ENCODE results near the gene DDX31. TPM values are rescaled to one million over a fixed set of nuclear protein-coding genes. Genes with fewer than 3 reads are reported as not detected.

Gene DDX31
- total and polyA plus RNA-seq, 2 donors (not counting 1 experiment from before 2014, with no cell fraction given): 16.4 to 22.7 TPM

DNA sequence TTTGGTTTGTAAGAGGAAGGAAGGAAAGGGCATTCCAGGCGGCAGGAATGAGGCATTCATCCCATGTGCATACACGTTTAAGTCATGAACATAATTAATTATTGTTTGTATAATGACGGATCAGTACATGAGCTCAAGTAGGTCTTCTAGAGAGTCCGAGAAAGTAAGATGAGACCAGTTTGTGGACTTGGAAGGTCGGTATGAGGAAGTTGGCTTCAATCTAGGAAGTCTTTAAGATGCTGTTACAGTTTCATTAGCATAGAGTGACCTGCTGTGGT, 2.6 kb upstream of the DDX31 start:
- Histone ChIP-seq H2AFZ (ENCODE audit: insufficient read depth, low read depth, low read length, poor library complexity, severe bottlenecking) (no peak overlapping the region), H3K36me3 (replicated peaks in 1 of 2; ENCODE audit: control extremely low read depth in 1 of 2, control insufficient read depth in 1 of 2, extremely low read depth in 1 of 2, insufficient read depth in 2 of 2, low read length in 1 of 2) (no peaks in the 10 kb centered on the region), H3K9ac (ENCODE audit: low read length) (no peak overlapping the region), H3K9me3 (ENCODE audit: control extremely low read depth in 1 of 3, control insufficient read depth in 2 of 3, insufficient read depth in 1 of 3, low read length in 2 of 3) (no peaks in the 10 kb centered on the region), H3K4me1 (ENCODE audit: control insufficient read depth in 2 of 2, insufficient read depth in 2 of 2, low read length in 2 of 2) (peaks cover 20 to 28% of the 10 kb centered on the region in 2 donors), H3K79me2 (ENCODE audit: control insufficient read depth, insufficient read depth, low read length) (peaks cover 78% of the 10 kb centered on the region), H3K27me3 (replicated peaks in 1 of 4; ENCODE audit: control extremely low read depth in 1 of 4, control insufficient read depth in 3 of 4, insufficient read depth in 4 of 4, low read length in 3 of 4) (no peaks in the 10 kb centered on the region), H3K27ac (ENCODE audit: low read length in 2 of 2) (peak overlapping the region in 1 of 2 donors; percentile 18), H3K4me3 (ENCODE audit: control extremely low read depth in 1 of 5, extremely low read depth in 1 of 5, insufficient read depth in 1 of 5, low read depth in 2 of 5, low read length in 4 of 5) (no peak overlapping the region), H3K4me2 (replicated peaks; ENCODE audit: low read depth, low read length, poor library complexity, severe bottlenecking) (peak overlapping the region; percentile 99), H4K20me1 (ENCODE audit: control insufficient read depth, insufficient read depth, low read length, poor library complexity, severe bottlenecking) (peaks cover 44% of the 10 kb centered on the region)
- Mint-ChIP-seq H3K4me3 (peak overlapping the region; percentile 93), H3K9me3 (ENCODE audit: insufficient read depth) (no peaks in the 10 kb centered on the region), H3K4me1 (peaks cover 59% of the 10 kb centered on the region), H3K27ac (peak overlapping the region; percentile 22), H3K27me3 (no peaks in the 10 kb centered on the region)
- intact Hi-C loops (cut with micrococcal nuclease): loop anchor here (10.0 kb wide), 1 partner anchor 232 kb away; no protein-coding TSS in a partner anchor
- DNase-seq: no peak
- WGBS (ENCODE audit: insufficient coverage): 50% methylated on average over 3 of the region's 5 CpGs
- ChIA-PET CTCF (interaction anchor here (2.6 kb wide), 1 partner anchor 229 kb away, joined by 9 read pairs; no protein-coding TSS in a partner anchor), POLR2A (no interaction called here)
- no peak for ATAC-seq (ENCODE audit: low read depth)
- TF ChIP-seq EZH2 (IDR thresholded peaks at IDR 0.05; ENCODE audit: borderline replicate concordance, insufficient read depth, low read depth, low read length, poor library complexity, severe bottlenecking) (no peak), CTCF (IDR thresholded peaks at IDR 0.05) (no peak)

DNA sequence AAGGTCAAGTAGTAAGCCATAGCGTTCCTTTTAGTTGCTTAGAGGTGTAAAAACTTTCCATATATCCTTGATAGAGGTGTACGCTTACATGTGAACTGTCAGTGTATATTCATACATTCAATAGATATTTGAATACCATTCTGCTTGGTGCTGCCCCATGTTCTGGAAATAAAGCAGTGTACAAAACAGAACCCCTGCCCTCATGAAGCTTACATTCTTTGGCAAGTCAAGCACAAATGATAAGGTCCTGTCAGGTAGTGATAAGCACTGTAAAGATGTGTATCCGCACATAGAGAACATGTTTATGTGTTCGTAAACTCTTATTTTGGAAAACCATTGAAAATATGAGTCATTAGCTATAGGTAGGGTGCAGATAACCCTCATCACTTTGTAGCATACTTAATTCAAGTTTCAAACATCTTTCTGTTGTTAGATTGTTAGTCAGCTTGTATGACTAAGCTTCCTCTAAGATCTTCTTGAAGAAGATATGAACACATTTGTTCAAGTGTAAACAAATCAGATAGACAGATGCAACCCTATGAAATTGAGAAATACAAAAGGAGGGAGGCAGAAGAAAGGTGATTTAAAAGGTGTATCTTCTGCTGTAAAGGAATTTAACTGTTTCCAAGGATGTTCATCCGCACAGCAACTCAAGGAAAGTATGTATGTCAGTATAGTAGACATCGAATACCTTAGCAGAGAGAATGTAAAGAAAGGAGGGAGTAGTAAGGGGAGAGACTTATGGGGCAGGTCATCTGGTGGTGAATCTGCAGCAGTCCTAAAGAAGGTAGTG, 2.0 kb upstream of the DDX31 start:
- H3K79me2 ChIP-seq (ENCODE audit: control insufficient read depth, insufficient read depth, low read length): peaks cover 73% of the 10 kb centered on the region
- TF ChIP-seq CTCF (IDR thresholded peaks at IDR 0.05) (no peak), EZH2 (IDR thresholded peaks at IDR 0.05; ENCODE audit: borderline replicate concordance, insufficient read depth, low read depth, low read length, poor library complexity, severe bottlenecking) (no peak)
- WGBS (ENCODE audit: insufficient coverage): 96% methylated on average over 2 of the region's 6 CpGs
- no peaks in the 10 kb centered on the region for H3K27me3 Mint-ChIP-seq
- no peaks in the 10 kb centered on the region for H3K36me3 ChIP-seq (replicated peaks in 1 of 2; ENCODE audit: control extremely low read depth in 1 of 2, control insufficient read depth in 1 of 2, extremely low read depth in 1 of 2, insufficient read depth in 2 of 2, low read length in 1 of 2)
- ChIA-PET POLR2A (no interaction called here), CTCF (interaction anchor here (2.6 kb wide), 1 partner anchor 230 kb away, joined by 9 read pairs; no protein-coding TSS in a partner anchor)
- peaks cover 20 to 28% of the 10 kb centered on the region in 2 donors for H3K4me1 ChIP-seq (ENCODE audit: control insufficient read depth in 2 of 2, insufficient read depth in 2 of 2, low read length in 2 of 2)
- peak overlapping the region in 1 of 2 donors; percentile 95 for H3K27ac ChIP-seq (ENCODE audit: low read length in 2 of 2)
- no peaks in the 10 kb centered on the region for H3K27me3 ChIP-seq (replicated peaks in 1 of 4; ENCODE audit: control extremely low read depth in 1 of 4, control insufficient read depth in 3 of 4, insufficient read depth in 4 of 4, low read length in 3 of 4)
- H2AFZ ChIP-seq (ENCODE audit: insufficient read depth, low read depth, low read length, poor library complexity, severe bottlenecking): no peak overlapping the region
- peak overlapping the region; percentile 94 for H3K27ac Mint-ChIP-seq
- H3K4me2 ChIP-seq (replicated peaks; ENCODE audit: low read depth, low read length, poor library complexity, severe bottlenecking): peak overlapping the region; percentile 99
- H3K9me3 ChIP-seq (ENCODE audit: control extremely low read depth in 1 of 3, control insufficient read depth in 2 of 3, insufficient read depth in 1 of 3, low read length in 2 of 3): no peaks in the 10 kb centered on the region
- no peaks in the 10 kb centered on the region for H3K9me3 Mint-ChIP-seq (ENCODE audit: insufficient read depth)
- peak overlapping the region; percentile 98 for H3K9ac ChIP-seq (ENCODE audit: low read length)
- peaks cover 56% of the 10 kb centered on the region for H3K4me1 Mint-ChIP-seq
- intact Hi-C loops (cut with micrococcal nuclease): loop anchor here (2.0 to 10.0 kb wide), 3 partner anchors 99 to 265 kb away; partner anchors contain the start of gene TTF1
- peak overlapping the region; percentile 93 for H3K4me3 Mint-ChIP-seq
- H3K4me3 ChIP-seq (ENCODE audit: control extremely low read depth in 1 of 5, extremely low read depth in 1 of 5, insufficient read depth in 1 of 5, low read depth in 2 of 5, low read length in 4 of 5): peak overlapping the region in 3 of 5 experiments; percentile 95 to 100 (median 96)
- H4K20me1 ChIP-seq (ENCODE audit: control insufficient read depth, insufficient read depth, low read length, poor library complexity, severe bottlenecking): peaks cover 39% of the 10 kb centered on the region
- ATAC-seq (ENCODE audit: low read depth) (no peak), DNase-seq (no peak)
